Measurements from ENCODE around the gene PEDS1. TPM values are rescaled to one million over a fixed set of nuclear protein-coding genes. Genes with fewer than 3 reads are reported as not detected.

PEDS1 gene
- total RNA-seq, 1 donor from 2014 or later: 39.7 TPM

- peaks cover 27% of the 10 kb centered on the region for H3K27me3 Mint-ChIP-seq (ENCODE audit: unreplicated experiment)
- no peak for TF ChIP-seq CTCF (IDR thresholded peaks at IDR 0.05; ENCODE audit: unreplicated experiment)
- H3K27ac Mint-ChIP-seq (ENCODE audit: unreplicated experiment): peak overlapping the region; percentile 78
- H3K36me3 Mint-ChIP-seq (ENCODE audit: low read depth, unreplicated experiment): peaks cover 10% of the 10 kb centered on the region
- no peaks in the 10 kb centered on the region for H3K9me3 Mint-ChIP-seq (ENCODE audit: unreplicated experiment)
- DNase-seq (ENCODE audit: low spot score): peak; percentile 83
- peaks cover 40% of the 10 kb centered on the region for H3K4me1 Mint-ChIP-seq (ENCODE audit: unreplicated experiment)
- H3K4me3 Mint-ChIP-seq (ENCODE audit: unreplicated experiment): peak overlapping the region; percentile 92
These were observed 37.7 kb downstream of the PEDS1 start for GRCh38 chr20:50115591-50116367.

- Mint-ChIP-seq H3K27ac (ENCODE audit: unreplicated experiment) (no peak overlapping the region), H3K4me1 (ENCODE audit: unreplicated experiment) (peaks cover 47% of the 10 kb centered on the region), H3K4me3 (ENCODE audit: unreplicated experiment) (peak overlapping the region; percentile 39), H3K36me3 (ENCODE audit: low read depth, unreplicated experiment) (peaks cover 10% of the 10 kb centered on the region), H3K27me3 (ENCODE audit: unreplicated experiment) (peaks cover 27% of the 10 kb centered on the region), H3K9me3 (ENCODE audit: unreplicated experiment) (no peaks in the 10 kb centered on the region)
- no peak for DNase-seq (ENCODE audit: low spot score)
- TF ChIP-seq CTCF (IDR thresholded peaks at IDR 0.05; ENCODE audit: unreplicated experiment): no peak
These were observed 38.4 kb downstream of the PEDS1 start for GRCh38 chr20:50115041-50115512.

- Mint-ChIP-seq H3K9me3 (ENCODE audit: unreplicated experiment) (no peaks in the 10 kb centered on the region), H3K27ac (ENCODE audit: unreplicated experiment) (peak overlapping the region; percentile 98), H3K4me3 (ENCODE audit: unreplicated experiment) (peak overlapping the region; percentile 87), H3K27me3 (ENCODE audit: unreplicated experiment) (peaks cover 27% of the 10 kb centered on the region), H3K36me3 (ENCODE audit: low read depth, unreplicated experiment) (peaks cover 10% of the 10 kb centered on the region), H3K4me1 (ENCODE audit: unreplicated experiment) (peaks cover 58% of the 10 kb centered on the region)
- TF ChIP-seq CTCF (IDR thresholded peaks at IDR 0.05; ENCODE audit: unreplicated experiment): no peak
- DNase-seq (ENCODE audit: low spot score): no peak
These were observed 39.9 kb downstream of the PEDS1 start for GRCh38 chr20:50113420-50114224.

- H3K36me3 Mint-ChIP-seq (ENCODE audit: low read depth, unreplicated experiment): peaks cover 14% of the 10 kb centered on the region
- H3K27ac Mint-ChIP-seq (ENCODE audit: unreplicated experiment): peak within 1 kb of the TSS; percentile 98
- peaks cover 27% of the 10 kb centered on the region for H3K27me3 Mint-ChIP-seq (ENCODE audit: unreplicated experiment)
- H3K9me3 Mint-ChIP-seq (ENCODE audit: unreplicated experiment): no peaks in the 10 kb centered on the region
- peak; percentile 87 for DNase-seq (ENCODE audit: low spot score)
- peaks cover 66% of the 10 kb centered on the region for H3K4me1 Mint-ChIP-seq (ENCODE audit: unreplicated experiment)
- H3K4me3 Mint-ChIP-seq (ENCODE audit: unreplicated experiment): peak within 1 kb of the TSS; percentile 97
- TF ChIP-seq CTCF (IDR thresholded peaks at IDR 0.05; ENCODE audit: unreplicated experiment): no peak
These were observed 40.8 kb downstream of the PEDS1 start, which contains the start of gene UBE2V1 for GRCh38 chr20:50112512-50113419. TSS of gene UBE2V1 (minus strand) at chr20:50113150. CDS start at chr20:50113128, 22 bp downstream.

Measured in endothelial cell (in vitro differentiated cells).